MM.1S (cell line): ENCODE data around the gene CCDC179.

ENCODE experiments used
- DNase-seq: peaks from one replicate; pipeline ENCODE4 v3.0.0-alpha.2; 2015
- H2AFZ ChIP-seq: fragments of 300-600 bp; sonication (generic); 2 replicates; pipeline ENCODE4 v1.6.0; 2016; ENCODE audit warnings: antibody characterized with exemption, low read length
- H3F3A ChIP-seq: fragments of 300-600 bp; sonication (generic); 2 replicates; pipeline ENCODE4 v1.6.1; 2016; ENCODE audit warnings: mild to moderate bottlenecking, antibody characterized with exemption, low read length, moderate library complexity, mixed read lengths; ENCODE audit not compliant: insufficient read depth
- H3K27ac ChIP-seq: fragments of 300-600 bp; sonication (generic); 2 replicates; pipeline ENCODE4 v1.5.1; 2016; ENCODE audit warnings: mild to moderate bottlenecking, low read length
- H3K27me3 ChIP-seq: fragments of 300-600 bp; sonication (generic); replicated peaks from 2 replicates; pipeline ENCODE4 v1.6.0; 2016; ENCODE audit warnings: low read length; ENCODE audit not compliant: insufficient read depth
- H3K36me3 ChIP-seq: fragments of 300-600 bp; sonication (generic); replicated peaks from 2 replicates; pipeline ENCODE4 v1.6.1; 2016; ENCODE audit warnings: mild to moderate bottlenecking, low read length, mixed read lengths; ENCODE audit not compliant: insufficient read depth
- H3K4me1 ChIP-seq: fragments of 300-600 bp; sonication (generic); 2 replicates; pipeline ENCODE4 v1.6.1; 2016; ENCODE audit warnings: low read length, mixed read lengths
- H3K4me2 ChIP-seq: fragments of 300-600 bp; sonication (generic); 2 replicates; pipeline ENCODE4 v1.6.0; 2016; ENCODE audit warnings: low read depth, low read length
- H3K4me3 ChIP-seq: fragments of 300-600 bp; sonication (generic); 2 replicates; pipeline ENCODE4 v1.5.1; 2016; ENCODE audit warnings: low read length, mixed read lengths
- H3K79me2 ChIP-seq: fragments of 300-600 bp; sonication (generic); 2 replicates; pipeline ENCODE4 v1.6.1; 2016; ENCODE audit warnings: mixed run types, low read length, mixed read lengths
- H3K9ac ChIP-seq: fragments of 300-600 bp; sonication (generic); 2 replicates; pipeline ENCODE4 v1.6.1; 2016; ENCODE audit warnings: low read length, mixed read lengths
- H3K9me2 ChIP-seq: fragments of 300-600 bp; sonication (generic); replicated peaks from 2 replicates; pipeline ENCODE4 v1.6.1; 2016; ENCODE audit warnings: mild to moderate bottlenecking, low read length, mixed read lengths; ENCODE audit not compliant: insufficient read depth
- H3K9me3 ChIP-seq: fragments of 300-600 bp; sonication (generic); replicated peaks from 2 replicates; pipeline ENCODE4 v1.6.1; 2016; ENCODE audit warnings: mild to moderate bottlenecking, low read length, mixed read lengths; ENCODE audit not compliant: insufficient read depth
- H4K20me1 ChIP-seq: fragments of 300-600 bp; sonication (generic); 2 replicates; pipeline ENCODE4 v1.6.1; 2016; ENCODE audit warnings: mild to moderate bottlenecking, low read length, moderate library complexity, mixed read lengths; ENCODE audit not compliant: insufficient read depth
- EZH2 ChIP-seq: fragments of 300-600 bp; sonication (generic); optimal IDR thresholded peaks from 2 replicates; pipeline ENCODE3; 2017; ENCODE audit warnings: low read depth, mild to moderate bottlenecking, antibody characterized with exemption, low read length, mixed read lengths
- EZH2phosphoT487 ChIP-seq: fragments of 300-600 bp; sonication (generic); IDR thresholded peaks from 2 replicates; pipeline ENCODE4 v1.6.1; 2018; ENCODE audit warnings: antibody characterized with exemption, low read length
- TF ChIP-seq, protein P1 (sequence below): fragments of 300-600 bp; sonication (generic); IDR thresholded peaks from 2 replicates; pipeline ENCODE4 v1.5.1; 2016; ENCODE audit warnings: antibody characterized with exemption, low read length, mixed read lengths

Gene CCDC179

DNA sequence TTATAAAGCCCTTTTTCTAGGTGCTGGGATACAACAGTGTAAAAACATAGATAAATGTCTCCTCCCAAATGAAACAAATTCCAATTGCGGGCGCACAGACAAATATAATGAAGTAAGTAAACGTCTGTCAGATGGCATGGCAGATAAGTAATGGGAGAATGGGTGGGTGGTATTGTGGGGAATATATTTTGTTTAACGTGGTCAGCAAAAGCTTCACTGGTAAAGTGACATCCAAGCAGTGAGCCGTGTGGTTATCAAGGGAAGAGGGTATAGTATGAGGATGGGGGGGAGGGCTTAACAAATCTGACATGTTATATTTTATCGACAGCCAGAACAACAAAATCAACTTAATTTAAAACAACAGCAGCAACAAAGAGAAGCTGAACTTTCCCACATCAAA is 31.9 kb downstream of the CCDC179 start:
- Histone ChIP-seq H3K9me3 (no peaks in the 10 kb centered on the region), H3K4me2 (peak overlapping the region; percentile 75), H3K36me3 (peaks cover 9% of the 10 kb centered on the region), H4K20me1 (no peaks in the 10 kb centered on the region), H3K4me3 (peak overlapping the region; percentile 97), H3K27me3 (no peaks in the 10 kb centered on the region), H3K27ac (peak overlapping the region; percentile 90; the same call in 1 of the 2 replicates), H3K4me1 (peaks cover 10% of the 10 kb centered on the region; the same call in 1 of the 2 replicates), H3F3A (0 out of 2 replicates have a peak, but pooled peaks cover 4% of the 10 kb centered on the region), H3K79me2 (peaks cover 59% of the 10 kb centered on the region), H3K9ac (peak overlapping the region; percentile 91), H2AFZ (no peak overlapping the region), H3K9me2 (no peaks in the 10 kb centered on the region)
- TF ChIP-seq, protein P1, sequence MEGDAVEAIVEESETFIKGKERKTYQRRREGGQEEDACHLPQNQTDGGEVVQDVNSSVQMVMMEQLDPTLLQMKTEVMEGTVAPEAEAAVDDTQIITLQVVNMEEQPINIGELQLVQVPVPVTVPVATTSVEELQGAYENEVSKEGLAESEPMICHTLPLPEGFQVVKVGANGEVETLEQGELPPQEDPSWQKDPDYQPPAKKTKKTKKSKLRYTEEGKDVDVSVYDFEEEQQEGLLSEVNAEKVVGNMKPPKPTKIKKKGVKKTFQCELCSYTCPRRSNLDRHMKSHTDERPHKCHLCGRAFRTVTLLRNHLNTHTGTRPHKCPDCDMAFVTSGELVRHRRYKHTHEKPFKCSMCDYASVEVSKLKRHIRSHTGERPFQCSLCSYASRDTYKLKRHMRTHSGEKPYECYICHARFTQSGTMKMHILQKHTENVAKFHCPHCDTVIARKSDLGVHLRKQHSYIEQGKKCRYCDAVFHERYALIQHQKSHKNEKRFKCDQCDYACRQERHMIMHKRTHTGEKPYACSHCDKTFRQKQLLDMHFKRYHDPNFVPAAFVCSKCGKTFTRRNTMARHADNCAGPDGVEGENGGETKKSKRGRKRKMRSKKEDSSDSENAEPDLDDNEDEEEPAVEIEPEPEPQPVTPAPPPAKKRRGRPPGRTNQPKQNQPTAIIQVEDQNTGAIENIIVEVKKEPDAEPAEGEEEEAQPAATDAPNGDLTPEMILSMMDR: no peak
- TF ChIP-seq EZH2: no peak
- no peak for TF ChIP-seq EZH2phosphoT487
- DNase-seq: peak; percentile 17

DNA sequence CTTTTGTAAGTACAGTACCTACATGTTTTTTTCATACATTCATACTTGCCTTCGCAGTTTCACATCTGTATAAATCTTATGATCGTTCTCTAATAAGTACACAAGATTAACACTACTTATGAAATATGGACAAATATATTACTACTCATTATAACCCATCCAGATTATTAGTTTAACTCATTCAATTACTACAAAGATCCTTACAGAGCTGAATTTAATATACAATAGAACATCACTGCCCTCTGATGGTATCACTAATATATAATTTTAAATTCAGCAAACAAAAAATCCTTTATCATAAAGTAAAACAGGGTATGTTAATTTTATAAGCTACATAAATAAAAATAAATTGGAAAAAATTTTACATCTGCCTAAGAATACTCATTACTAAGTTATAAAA is 38.1 kb downstream of the CCDC179 start:
- Histone ChIP-seq H3K9ac (no peak overlapping the region), H3F3A (no peaks in the 10 kb centered on the region; the same call in none of the 2 replicates), H3K27me3 (no peaks in the 10 kb centered on the region), H4K20me1 (no peaks in the 10 kb centered on the region), H2AFZ (no peak overlapping the region), H3K36me3 (peaks cover 28% of the 10 kb centered on the region), H3K9me2 (no peaks in the 10 kb centered on the region), H3K27ac (no peak overlapping the region), H3K4me2 (no peak overlapping the region), H3K4me1 (no peaks in the 10 kb centered on the region), H3K4me3 (no peak overlapping the region), H3K79me2 (peaks cover 56% of the 10 kb centered on the region), H3K9me3 (no peaks in the 10 kb centered on the region)
- no peak for TF ChIP-seq EZH2phosphoT487
- no peak for TF ChIP-seq EZH2
- TF ChIP-seq, protein P1: no peak
- no peak for DNase-seq

GRCh38 chr11:22809893-22810292 is 50.4 kb downstream of the CCDC179 start:
- H4K20me1 ChIP-seq: no peaks in the 10 kb centered on the region
- H2AFZ ChIP-seq: no peak overlapping the region
- H3K36me3 ChIP-seq: no peaks in the 10 kb centered on the region; the same call in 1 of the 2 replicates
- H3K9ac ChIP-seq: no peak overlapping the region
- H3K27ac ChIP-seq: no peak overlapping the region
- no peak overlapping the region for H3K4me3 ChIP-seq
- no peaks in the 10 kb centered on the region for H3K9me3 ChIP-seq
- no peak for DNase-seq
- H3F3A ChIP-seq: peaks cover 23% of the 10 kb centered on the region
- no peaks in the 10 kb centered on the region; the same call in 1 of the 2 replicates for H3K79me2 ChIP-seq
- H3K27me3 ChIP-seq: no peaks in the 10 kb centered on the region
- no peak overlapping the region for H3K4me2 ChIP-seq
- TF ChIP-seq EZH2: no peak
- no peak for TF ChIP-seq EZH2phosphoT487
- TF ChIP-seq, protein P1: no peak
- peaks cover 38% of the 10 kb centered on the region for H3K4me1 ChIP-seq
- H3K9me2 ChIP-seq: no peaks in the 10 kb centered on the region
